GM13976 (cell line): Measurements from ENCODE around the gene MARCHF3.

Source experiments
- DNase-seq: peaks from one replicate; pipeline ENCODE4 v3.0.0; 2012; ENCODE audit warnings: low spot score
- CTCF ChIP-seq: IDR thresholded peaks from 2 replicates; pipeline ENCODE4 v1.5.1; 2012; ENCODE audit warnings: borderline replicate concordance, mild to moderate bottlenecking; ENCODE audit not compliant: insufficient read depth; ENCODE audit errors: extremely low read depth, missing control alignments, control extremely low read depth
- in situ Hi-C: fragments of 300-500 bp; cut with MboI; formaldehyde crosslinking; loops from one replicate; pipeline ENCODE4 v1.12.0; 2022; ENCODE audit warnings: low sequenced_read_pairs, mixed read lengths, inconsistent platforms; ENCODE audit not compliant: unreplicated experiment

Gene MARCHF3

GRCh38 chr5:126875303-126875785 lies 155.0 kb downstream of the MARCHF3 start:
- no peak for DNase-seq
- in situ Hi-C loops, result no loop called here
- no peak for TF ChIP-seq CTCF

DNA sequence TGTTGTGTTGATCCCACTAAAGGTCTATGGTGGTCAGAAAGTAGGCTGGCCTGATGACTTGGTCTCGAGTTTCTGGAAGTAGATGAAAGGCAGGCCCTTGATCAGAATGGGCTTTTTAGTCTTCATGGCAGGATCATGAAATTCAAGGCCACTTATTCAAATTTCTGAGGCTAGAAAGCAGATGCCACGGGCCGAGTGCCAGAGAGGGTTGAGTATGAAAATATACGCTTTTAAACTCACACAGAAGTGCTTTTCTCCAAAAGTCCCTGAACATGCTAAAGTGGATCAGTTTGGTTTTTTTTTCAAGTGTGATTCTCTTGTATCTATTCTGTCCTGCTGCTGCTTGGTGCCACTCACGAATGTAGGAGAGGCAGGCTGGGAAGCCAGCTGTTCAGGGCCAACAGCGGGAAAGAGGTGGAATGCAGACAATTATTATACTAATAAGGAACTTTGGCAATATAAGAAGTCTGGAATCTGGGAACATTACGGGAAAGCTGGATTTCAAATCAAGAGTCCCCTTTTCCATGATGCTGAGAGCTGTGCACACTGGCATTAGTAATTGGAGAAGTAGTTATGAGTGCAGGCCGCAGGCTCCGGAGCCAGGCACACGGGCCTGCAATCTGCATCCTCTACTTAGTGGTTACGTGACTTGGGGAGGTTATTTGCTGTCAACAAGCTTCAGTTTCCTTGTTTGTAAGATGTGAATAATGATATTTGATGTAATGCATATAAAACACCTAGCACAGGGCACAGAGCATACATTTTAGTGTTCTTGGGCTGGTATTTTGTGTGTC lies 157.6 kb downstream of the MARCHF3 start:
- in situ Hi-C loops, result no loop called here
- no peak for DNase-seq

GRCh38 chr5:126871441-126871840 lies 158.9 kb downstream of the MARCHF3 start:
- no peak for DNase-seq
- in situ Hi-C loops, result no loop called here

More for the DNA sequence above, 157.6 kb downstream of the MARCHF3 start:
- TF ChIP-seq CTCF, result no peak

DNA sequence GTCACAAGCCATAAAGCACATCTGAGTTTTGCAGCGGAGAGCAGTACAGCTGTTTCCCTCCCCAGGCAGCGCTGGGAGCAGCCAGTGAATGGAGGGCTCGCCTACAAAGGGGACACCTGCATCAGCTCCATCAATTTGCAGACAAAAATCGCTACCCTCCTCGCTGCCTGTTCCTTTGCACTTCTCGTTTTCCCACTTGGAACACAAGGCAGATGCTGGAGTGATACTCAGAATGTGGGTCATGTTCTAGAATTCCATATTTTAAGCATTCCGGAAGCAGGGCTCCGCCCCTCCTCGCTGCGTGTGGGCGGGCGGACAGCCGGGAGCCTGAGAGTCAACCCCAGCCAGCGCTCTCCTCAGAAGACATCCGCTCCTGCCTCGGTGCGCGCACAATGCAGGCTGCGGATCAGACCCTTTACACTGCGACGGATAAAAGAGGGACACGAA lies 161.3 kb downstream of the MARCHF3 start:
- no peak for TF ChIP-seq CTCF
- peak; percentile 61 for DNase-seq

More at GRCh38 chr5:126871441-126871840, 158.9 kb downstream of the MARCHF3 start:
- no peak for TF ChIP-seq CTCF

GRCh38 chr5:126868338-126869004 lies 161.9 kb downstream of the MARCHF3 start:
- in situ Hi-C loops, result no loop called here
- TF ChIP-seq CTCF, result no peak
- no peak for DNase-seq

More for the DNA sequence above, 161.3 kb downstream of the MARCHF3 start:
- in situ Hi-C loops, result no loop called here

DNA sequence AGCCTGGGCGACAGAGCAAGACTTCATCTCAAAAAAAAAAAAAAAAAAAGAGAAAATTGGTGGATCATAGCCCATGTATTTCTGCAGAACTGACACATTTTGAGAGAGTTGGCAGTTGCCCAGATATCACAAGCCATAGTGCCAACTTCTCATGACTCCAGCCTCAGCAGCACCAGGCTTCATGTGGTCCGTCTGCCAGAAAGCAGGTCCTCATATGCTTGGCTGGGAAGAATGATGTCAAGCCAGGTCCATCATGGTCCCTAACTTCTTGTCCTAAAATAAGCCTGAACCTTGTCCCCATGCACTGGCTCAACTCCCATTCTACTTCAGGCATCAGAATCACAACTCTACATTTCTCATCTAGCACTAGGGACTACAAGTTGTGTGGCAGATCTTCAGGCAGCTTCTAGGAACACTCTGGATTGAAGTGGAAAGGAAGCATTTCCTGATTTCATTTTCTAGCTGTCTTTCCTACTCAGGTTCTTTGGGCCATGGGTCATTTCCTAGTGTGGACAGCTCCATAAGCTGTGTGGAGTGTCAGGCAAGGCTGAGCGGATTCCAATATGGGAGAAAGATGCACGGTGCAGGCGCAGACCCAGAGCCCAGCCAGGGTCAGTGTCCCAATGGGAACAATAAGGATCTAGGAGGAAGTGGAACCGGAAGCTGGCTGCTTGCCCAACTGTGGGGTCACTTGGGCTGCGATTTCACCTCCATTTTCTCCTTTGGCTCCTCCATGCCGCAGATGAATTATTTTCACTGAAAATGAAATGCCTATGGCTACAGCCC lies 163.3 kb downstream of the MARCHF3 start:
- DNase-seq, result no peak
- no peak for TF ChIP-seq CTCF
- in situ Hi-C loops, result no loop called here
